HepG2 (cell line): ENCODE data around the gene ARID5B. TPM values are rescaled to one million over a fixed set of nuclear protein-coding genes. Genes with fewer than 3 reads are reported as not detected.
A peak's percentile ranks its signal among the peaks of the same experiment; 100 is the strongest.

Experiments
- ATM ChIP-seq: fragments of 450-650 bp; IDR thresholded peaks from 2 replicates; pipeline ENCODE4 v1.7.1; 2017; ENCODE audit warnings: mild to moderate bottlenecking, borderline replicate concordance
- CHD4 ChIP-seq: fragments of 200-600 bp; sonication (generic); IDR thresholded peaks from 2 replicates; pipeline ENCODE4 v1.7.0; 2017; ENCODE audit warnings: mild to moderate bottlenecking, low read length, borderline replicate concordance
- CREM ChIP-seq, 2 experiments: sonication (generic) in 1 of 2; formaldehyde crosslinking in 1 of 2; IDR thresholded peaks; 2 replicates each; pipeline versions ENCODE4 v1.4.0 to v1.6.1; 2016 to 2020; ENCODE audit warnings: antibody characterized with exemption in 1 of 2, mild to moderate bottlenecking in 1 of 2, missing genetic modification reagents in 1 of 2
- ETV5 ChIP-seq: IDR thresholded peaks from 2 replicates; pipeline ENCODE4 v1.6.1; 2018; ENCODE audit warnings: missing biosample characterization, missing genetic modification reagents, inconsistent platforms, borderline replicate concordance
- ETV6 ChIP-seq: sonication (generic); formaldehyde crosslinking; conservative IDR thresholded peaks from 2 replicates; pipeline ENCODE4 v1.4.0; 2020; ENCODE audit warnings: missing genetic modification reagents
- FOSL2 ChIP-seq: sonication (generic); formaldehyde crosslinking; IDR thresholded peaks from 2 replicates; pipeline ENCODE4 v1.4.0; 2020; ENCODE audit warnings: missing genetic modification reagents
- MBNL3 ChIP-seq: fragments of 250-450 bp; sonication (Bioruptor Pico); conservative IDR thresholded peaks from 2 replicates; pipeline ENCODE4 v1.8.0; 2022; ENCODE audit warnings: mild to moderate bottlenecking, inconsistent platforms
- SMAD3 ChIP-seq: sonication (generic); formaldehyde crosslinking; IDR thresholded peaks from 2 replicates; pipeline ENCODE4 v1.4.0; 2020; ENCODE audit warnings: missing genetic modification reagents
- ZFP36L2 ChIP-seq: sonication (generic); formaldehyde crosslinking; IDR thresholded peaks from 2 replicates; pipeline ENCODE4 v1.4.0; 2020; ENCODE audit warnings: missing genetic modification reagents
- ZNF264 ChIP-seq: sonication (generic); formaldehyde crosslinking; IDR thresholded peaks from 2 replicates; pipeline ENCODE4 v1.4.0; 2020; ENCODE audit warnings: missing genetic modification reagents
- ZNF326 ChIP-seq: sonication (generic); formaldehyde crosslinking; IDR thresholded peaks from 2 replicates; pipeline ENCODE4 v1.4.0; 2020; ENCODE audit warnings: missing genetic modification reagents, borderline replicate concordance
- ZNF333 ChIP-seq: sonication (generic); formaldehyde crosslinking; IDR thresholded peaks from 2 replicates; pipeline ENCODE4 v1.4.0; 2020; ENCODE audit warnings: mild to moderate bottlenecking, missing genetic modification reagents, borderline replicate concordance
- ZNF546 ChIP-seq: sonication (generic); formaldehyde crosslinking; conservative IDR thresholded peaks from 2 replicates; pipeline ENCODE4 v1.8.1; 2023; ENCODE audit warnings: mild to moderate bottlenecking, missing genetic modification reagents
- ZNF556 ChIP-seq: sonication (generic); formaldehyde crosslinking; IDR thresholded peaks from 2 replicates; pipeline ENCODE4 v1.4.0; 2020; ENCODE audit warnings: mild to moderate bottlenecking, missing genetic modification reagents, borderline replicate concordance
- ZNF720 ChIP-seq: sonication (generic); formaldehyde crosslinking; IDR thresholded peaks from 2 replicates; pipeline ENCODE4 v1.4.0; 2020; ENCODE audit warnings: missing genetic modification reagents
- polyA plus RNA-seq, 8 experiments: library from polyadenylated mRNA; depleted of rRNA in 3 of 8; stranded (reverse) in 7 of 8; unstranded in 1 of 8; fragments of >200 nt; fragmentation: Illumina TruSeq in 4 of 8; extraction: Trizol in 4 of 8; gene quantifications; 2 replicates each; pipeline versions ENCODE4 v1.2.1 to v1.2.3, GENCODE V29; 2011 to 2016; ENCODE audit warnings: low read depth in 4 of 8, missing spikeins in 1 of 8, mixed read lengths in 1 of 8; ENCODE audit not compliant: insufficient read depth in 1 of 8
- total RNA-seq, 5 experiments: library from RNA; depleted of rRNA; stranded (reverse); fragments of >200 nt; fragmentation: Illumina TruSeq; extraction: Trizol; gene quantifications; 2 replicates each; pipeline ENCODE4 v1.2.3, GENCODE V29; 2016; ENCODE audit warnings: low read depth in 1 of 5
- TF ChIP-seq, protein P1 (sequence below): sonication (generic); formaldehyde crosslinking; IDR thresholded peaks from one replicate; pipeline ENCODE4 v1.5.1; 2020; ENCODE audit warnings: mild to moderate bottlenecking, missing genetic modification reagents; ENCODE audit errors: not compliant biosample characterization
- TF ChIP-seq, protein P2 (sequence below): sonication (generic); formaldehyde crosslinking; IDR thresholded peaks from 2 replicates; pipeline ENCODE4 v1.8.0; 2023; ENCODE audit warnings: mild to moderate bottlenecking, missing genetic modification reagents
- TF ChIP-seq, protein P3 (sequence below): IDR thresholded peaks from 2 replicates; pipeline ENCODE4 v1.6.1; 2016; ENCODE audit warnings: control low read depth

The ARID5B gene
- total and polyA plus RNA-seq, 2 of the 13 experiments (the other 11 are each of a cell fraction or from before 2014, with no cell fraction given): 6.2 to 21.1 TPM

DNA sequence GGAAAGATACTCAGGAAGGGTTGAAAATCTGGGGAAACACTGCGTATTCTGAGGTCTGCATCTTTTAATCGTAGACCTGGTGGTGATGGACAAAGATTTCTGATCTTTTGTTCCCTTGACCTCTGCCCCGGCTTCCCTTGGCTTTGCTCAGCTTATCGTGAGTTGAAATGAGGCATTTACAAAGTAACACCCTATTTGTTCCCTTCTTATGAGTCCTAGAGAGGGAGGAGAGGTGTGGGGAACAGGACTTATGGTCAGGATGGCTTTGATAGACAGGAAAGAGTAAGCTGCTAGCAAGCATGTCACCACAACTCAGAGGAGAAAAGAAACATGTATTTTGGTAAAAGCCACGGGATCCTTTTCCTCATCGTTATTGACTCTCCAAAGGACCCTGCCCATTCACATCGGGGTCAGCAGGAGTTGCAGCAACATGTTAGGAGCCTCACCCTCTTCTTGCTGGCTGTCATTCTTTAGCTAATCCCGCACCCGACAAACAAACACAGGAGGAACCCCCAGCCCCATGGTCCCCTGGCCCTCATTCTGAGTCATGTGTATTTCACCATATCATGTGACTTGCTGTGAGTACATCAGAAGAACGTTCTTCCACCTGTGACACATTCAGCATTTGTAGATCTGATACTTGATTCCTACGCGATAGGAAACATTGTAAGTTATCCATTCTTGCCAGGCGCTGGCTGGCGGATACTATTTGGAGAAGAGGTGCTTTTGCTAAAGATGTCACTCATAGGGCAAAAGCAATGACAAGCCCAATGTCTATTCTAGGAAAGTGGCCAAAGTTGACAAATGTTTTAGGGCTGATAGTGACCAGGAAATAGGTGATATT lies 197.0 kb downstream of the ARID5B start (continued):
- TF ChIP-seq, protein P1, sequence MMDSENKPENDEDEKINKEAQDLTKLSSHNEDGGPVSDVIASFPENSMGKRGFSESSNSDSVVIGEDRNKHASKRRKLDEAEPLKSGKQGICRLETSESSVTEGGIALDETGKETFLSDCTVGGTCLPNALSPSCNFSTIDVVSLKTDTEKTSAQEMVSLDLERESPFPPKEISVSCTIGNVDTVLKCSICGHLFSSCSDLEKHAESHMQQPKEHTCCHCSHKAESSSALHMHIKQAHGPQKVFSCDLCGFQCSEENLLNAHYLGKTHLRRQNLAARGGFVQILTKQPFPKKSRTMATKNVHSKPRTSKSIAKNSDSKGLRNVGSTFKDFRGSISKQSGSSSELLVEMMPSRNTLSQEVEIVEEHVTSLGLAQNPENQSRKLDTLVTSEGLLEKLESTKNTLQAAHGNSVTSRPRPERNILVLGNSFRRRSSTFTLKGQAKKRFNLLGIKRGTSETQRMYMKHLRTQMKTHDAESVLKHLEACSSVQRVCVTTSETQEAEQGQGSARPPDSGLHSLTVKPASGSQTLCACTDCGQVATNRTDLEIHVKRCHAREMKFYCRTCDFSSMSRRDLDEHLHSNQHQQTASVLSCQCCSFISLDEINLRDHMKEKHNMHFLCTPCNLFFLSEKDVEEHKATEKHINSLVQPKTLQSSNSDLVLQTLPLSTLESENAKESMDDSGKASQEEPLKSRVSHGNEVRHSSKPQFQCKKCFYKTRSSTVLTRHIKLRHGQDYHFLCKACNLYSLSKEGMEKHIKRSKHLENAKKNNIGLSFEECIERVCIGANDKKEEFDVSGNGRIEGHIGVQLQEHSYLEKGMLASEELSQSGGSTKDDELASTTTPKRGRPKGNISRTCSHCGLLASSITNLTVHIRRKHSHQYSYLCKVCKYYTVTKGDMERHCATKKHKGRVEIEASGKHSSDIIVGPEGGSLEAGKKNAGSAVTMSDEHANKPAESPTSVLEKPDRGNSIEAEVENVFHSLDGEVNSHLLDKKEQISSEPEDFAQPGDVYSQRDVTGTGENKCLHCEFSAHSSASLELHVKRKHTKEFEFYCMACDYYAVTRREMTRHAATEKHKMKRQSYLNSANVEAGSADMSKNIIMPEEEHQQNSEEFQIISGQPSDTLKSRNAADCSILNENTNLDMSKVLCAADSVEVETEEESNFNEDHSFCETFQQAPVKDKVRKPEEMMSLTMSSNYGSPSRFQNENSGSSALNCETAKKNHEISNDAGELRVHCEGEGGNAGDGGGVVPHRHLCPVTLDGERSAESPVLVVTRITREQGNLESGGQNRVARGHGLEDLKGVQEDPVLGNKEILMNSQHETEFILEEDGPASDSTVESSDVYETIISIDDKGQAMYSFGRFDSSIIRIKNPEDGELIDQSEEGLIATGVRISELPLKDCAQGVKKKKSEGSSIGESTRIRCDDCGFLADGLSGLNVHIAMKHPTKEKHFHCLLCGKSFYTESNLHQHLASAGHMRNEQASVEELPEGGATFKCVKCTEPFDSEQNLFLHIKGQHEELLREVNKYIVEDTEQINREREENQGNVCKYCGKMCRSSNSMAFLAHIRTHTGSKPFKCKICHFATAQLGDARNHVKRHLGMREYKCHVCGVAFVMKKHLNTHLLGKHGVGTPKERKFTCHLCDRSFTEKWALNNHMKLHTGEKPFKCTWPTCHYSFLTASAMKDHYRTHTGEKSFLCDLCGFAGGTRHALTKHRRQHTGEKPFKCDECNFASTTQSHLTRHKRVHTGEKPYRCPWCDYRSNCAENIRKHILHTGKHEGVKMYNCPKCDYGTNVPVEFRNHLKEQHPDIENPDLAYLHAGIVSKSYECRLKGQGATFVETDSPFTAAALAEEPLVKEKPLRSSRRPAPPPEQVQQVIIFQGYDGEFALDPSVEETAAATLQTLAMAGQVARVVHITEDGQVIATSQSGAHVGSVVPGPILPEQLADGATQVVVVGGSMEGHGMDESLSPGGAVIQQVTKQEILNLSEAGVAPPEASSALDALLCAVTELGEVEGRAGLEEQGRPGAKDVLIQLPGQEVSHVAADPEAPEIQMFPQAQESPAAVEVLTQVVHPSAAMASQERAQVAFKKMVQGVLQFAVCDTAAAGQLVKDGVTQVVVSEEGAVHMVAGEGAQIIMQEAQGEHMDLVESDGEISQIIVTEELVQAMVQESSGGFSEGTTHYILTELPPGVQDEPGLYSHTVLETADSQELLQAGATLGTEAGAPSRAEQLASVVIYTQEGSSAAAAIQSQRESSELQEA (CRISPR knock-in tag): no peak
- no peak for TF ChIP-seq CHD4
- no peak for TF ChIP-seq ZNF264 (CRISPR knock-in tag)
- TF ChIP-seq ZNF720 (CRISPR knock-in tag): no peak
- TF ChIP-seq ZNF333 (CRISPR knock-in tag): no peak
- TF ChIP-seq ETV5 (CRISPR knock-in tag): no peak
- TF ChIP-seq MBNL3 (CRISPR knock-in tag): no peak
- TF ChIP-seq, protein P2, sequence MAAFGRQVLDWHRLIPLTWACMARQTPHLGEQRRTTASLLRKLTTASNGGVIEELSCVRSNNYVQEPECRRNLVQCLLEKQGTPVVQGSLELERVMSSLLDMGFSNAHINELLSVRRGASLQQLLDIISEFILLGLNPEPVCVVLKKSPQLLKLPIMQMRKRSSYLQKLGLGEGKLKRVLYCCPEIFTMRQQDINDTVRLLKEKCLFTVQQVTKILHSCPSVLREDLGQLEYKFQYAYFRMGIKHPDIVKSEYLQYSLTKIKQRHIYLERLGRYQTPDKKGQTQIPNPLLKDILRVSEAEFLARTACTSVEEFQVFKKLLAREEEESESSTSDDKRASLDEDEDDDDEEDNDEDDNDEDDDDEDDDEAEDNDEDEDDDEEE: no peak
- TF ChIP-seq FOSL2 (CRISPR knock-in tag): peak; percentile 91
- no peak for TF ChIP-seq ATM
- TF ChIP-seq ZNF326: no peak
- TF ChIP-seq SMAD3 (CRISPR knock-in tag): no peak
- peak; percentile 31 for TF ChIP-seq CREM (IDR thresholded peaks at IDR 0.05)
- TF ChIP-seq CREM (CRISPR knock-in tag; IDR thresholded peaks at IDR 0.05): no peak
- TF ChIP-seq ETV6: no peak
- TF ChIP-seq ZNF546 (CRISPR knock-in tag): no peak
- TF ChIP-seq, protein P3, sequence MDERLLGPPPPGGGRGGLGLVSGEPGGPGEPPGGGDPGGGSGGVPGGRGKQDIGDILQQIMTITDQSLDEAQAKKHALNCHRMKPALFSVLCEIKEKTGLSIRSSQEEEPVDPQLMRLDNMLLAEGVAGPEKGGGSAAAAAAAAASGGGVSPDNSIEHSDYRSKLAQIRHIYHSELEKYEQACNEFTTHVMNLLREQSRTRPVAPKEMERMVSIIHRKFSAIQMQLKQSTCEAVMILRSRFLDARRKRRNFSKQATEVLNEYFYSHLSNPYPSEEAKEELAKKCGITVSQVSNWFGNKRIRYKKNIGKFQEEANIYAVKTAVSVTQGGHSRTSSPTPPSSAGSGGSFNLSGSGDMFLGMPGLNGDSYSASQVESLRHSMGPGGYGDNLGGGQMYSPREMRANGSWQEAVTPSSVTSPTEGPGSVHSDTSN (CRISPR knock-in tag): no peak
- no peak for TF ChIP-seq ZNF556 (CRISPR knock-in tag)
- no peak for TF ChIP-seq ZFP36L2 (CRISPR knock-in tag)
